CD8-positive, alpha-beta memory T cell (primary cell): Measurements from ENCODE around the gene PID1. TPM values are rescaled to one million over a fixed set of nuclear protein-coding genes. Genes with fewer than 3 reads are reported as not detected.

ENCODE experiments used
- CTCF ChIA-PET: fragments of 350-600 bp; sonication (Branson Sonifier 250); formaldehyde crosslinking; loops from one replicate; lab custom pipeline; 2021; ENCODE audit warnings: antibody characterized with exemption; lab: Charles Lee
- POLR2A ChIA-PET: fragments of 350-600 bp; sonication (Branson Sonifier 250); formaldehyde crosslinking; loops from one replicate; lab custom pipeline; 2021; ENCODE audit warnings: antibody characterized with exemption; lab: Charles Lee
- DNase-seq, 5 donors: peaks; one replicate each; pipeline versions ENCODE4 v3.0.0 to v3.0.0-alpha.2; 2020 to 2022; ENCODE audit warnings: mixed read lengths in 1 of 5
- H3K27ac ChIP-seq: one replicate; pipeline ENCODE4 v1.7.0; 2013; ENCODE audit warnings: low read depth, mild to moderate bottlenecking, low read length, moderate library complexity
- H3K27me3 ChIP-seq: 2 replicates; pipeline ENCODE4 v1.7.0; 2013; ENCODE audit warnings: low read length, mild to moderate bottlenecking; ENCODE audit not compliant: insufficient read depth, poor library complexity, severe bottlenecking
- H3K36me3 ChIP-seq: 2 replicates; pipeline ENCODE4 v1.7.0; 2013; ENCODE audit warnings: mild to moderate bottlenecking, low read length, moderate library complexity; ENCODE audit not compliant: insufficient read depth
- H3K4me1 ChIP-seq: 2 replicates; pipeline ENCODE4 v1.7.0; 2013; ENCODE audit warnings: mild to moderate bottlenecking, low read length, moderate library complexity; ENCODE audit not compliant: insufficient read depth
- H3K4me3 ChIP-seq: 2 replicates; pipeline ENCODE4 v1.7.0; 2013; ENCODE audit warnings: mild to moderate bottlenecking, low read length
- H3K9me3 ChIP-seq: 2 replicates; pipeline ENCODE4 v1.7.0; 2013; ENCODE audit warnings: mild to moderate bottlenecking, low read length
- H3K27ac Mint-ChIP-seq, 8 donors: one replicate each; pipeline ENCODE4 v1.8.0; 2020 to 2021; ENCODE audit warnings: mixed read lengths in 8 of 8, mild to moderate bottlenecking in 6 of 8, inconsistent platforms in 3 of 8, moderate library complexity in 3 of 8
- H3K27me3 Mint-ChIP-seq, 2 donors: one replicate each; pipeline ENCODE4 v1.8.0; 2020 to 2021; ENCODE audit warnings: mixed read lengths in 2 of 2, mild to moderate bottlenecking in 1 of 2, moderate library complexity in 1 of 2
- H3K36me3 Mint-ChIP-seq, 3 donors: one replicate each; pipeline ENCODE4 v1.8.0; 2020 to 2021; ENCODE audit warnings: mixed read lengths in 3 of 3, inconsistent platforms in 1 of 3, mild to moderate bottlenecking in 1 of 3
- H3K4me1 Mint-ChIP-seq, 3 donors: one replicate each; pipeline ENCODE4 v1.8.0; 2020 to 2021; ENCODE audit warnings: mixed read lengths in 3 of 3, inconsistent platforms in 1 of 3, mild to moderate bottlenecking in 1 of 3
- H3K4me3 Mint-ChIP-seq, 7 donors: one replicate each; pipeline ENCODE4 v1.8.0; 2020 to 2021; ENCODE audit warnings: mixed read lengths in 7 of 7, mild to moderate bottlenecking in 6 of 7, moderate library complexity in 4 of 7, inconsistent platforms in 2 of 7
- H3K9me3 Mint-ChIP-seq, 5 donors: one replicate each; pipeline ENCODE4 v1.8.0; 2020 to 2022; ENCODE audit warnings: mixed read lengths in 5 of 5, mild to moderate bottlenecking in 3 of 5, moderate library complexity in 2 of 5, inconsistent platforms in 1 of 5
- polyA plus RNA-seq: library from polyadenylated mRNA; unstranded; fragments of 300-500 nt; fragmentation: Illumina TruSeq; gene quantifications from one replicate; pipeline ENCODE4 v1.2.3, GENCODE V29; 2021
- total RNA-seq, 2 experiments: library from RNA; stranded (reverse); gene quantifications; one replicate each; pipeline ENCODE4 v1.2.3, GENCODE V29; 2021

Gene PID1
- total and polyA plus RNA-seq, 3 experiments from 2014 or later = not detected

- no peak overlapping the region for H3K4me3 ChIP-seq
- no peaks in the 10 kb centered on the region for H3K4me1 Mint-ChIP-seq
- no peaks in the 10 kb centered on the region for H3K27me3 ChIP-seq
- H3K4me1 ChIP-seq = no peaks in the 10 kb centered on the region
- no peaks in the 10 kb centered on the region for H3K27me3 Mint-ChIP-seq
- no peaks in the 10 kb centered on the region for H3K36me3 ChIP-seq
- ChIA-PET CTCF (no interaction called here), POLR2A (no interaction called here)
- no peaks in the 10 kb centered on the region for H3K9me3 ChIP-seq
- H3K36me3 Mint-ChIP-seq = no peaks in the 10 kb centered on the region
- H3K4me3 Mint-ChIP-seq = no peak overlapping the region
- no peak for DNase-seq
- no peak overlapping the region for H3K27ac Mint-ChIP-seq
- peaks cover 0 to 13% (median 9%) of the 10 kb centered on the region in 5 donors for H3K9me3 Mint-ChIP-seq
- no peak overlapping the region for H3K27ac ChIP-seq
Observed at GRCh38 chr2:229174794-229175496, 96.1 kb downstream of the PID1 start.

GRCh38 chr2:229173825-229174359 lies 97.2 kb downstream of the PID1 start:
- Mint-ChIP-seq H3K4me1 (no peaks in the 10 kb centered on the region), H3K4me3 (no peak overlapping the region), H3K27me3 (no peaks in the 10 kb centered on the region), H3K27ac (no peak overlapping the region), H3K9me3 (peaks cover 0 to 11% (median 9%) of the 10 kb centered on the region in 5 donors), H3K36me3 (no peaks in the 10 kb centered on the region)
- no peak overlapping the region for H3K4me3 ChIP-seq
- no peaks in the 10 kb centered on the region for H3K27me3 ChIP-seq
- CTCF ChIA-PET = no interaction called here
- no peaks in the 10 kb centered on the region for H3K36me3 ChIP-seq
- DNase-seq = no peak
- POLR2A ChIA-PET = no interaction called here
- no peaks in the 10 kb centered on the region for H3K9me3 ChIP-seq
- no peak overlapping the region for H3K27ac ChIP-seq
- no peaks in the 10 kb centered on the region for H3K4me1 ChIP-seq

- DNase-seq = no peak
- no peaks in the 10 kb centered on the region for H3K9me3 ChIP-seq
- no peak overlapping the region for H3K4me3 ChIP-seq
- Mint-ChIP-seq H3K4me3 (no peak overlapping the region), H3K4me1 (no peaks in the 10 kb centered on the region), H3K27me3 (no peaks in the 10 kb centered on the region), H3K27ac (no peak overlapping the region), H3K9me3 (peaks cover 0 to 11% (median 5%) of the 10 kb centered on the region in 5 donors), H3K36me3 (no peaks in the 10 kb centered on the region)
- H3K27ac ChIP-seq = no peak overlapping the region
- POLR2A ChIA-PET = no interaction called here
- no peaks in the 10 kb centered on the region for H3K27me3 ChIP-seq
- no peaks in the 10 kb centered on the region for H3K36me3 ChIP-seq
- CTCF ChIA-PET = no interaction called here
- no peaks in the 10 kb centered on the region for H3K4me1 ChIP-seq
Observed at GRCh38 chr2:229170916-229171315, 100.2 kb downstream of the PID1 start.

GRCh38 chr2:229170171-229170570 lies 100.9 kb downstream of the PID1 start:
- no peak overlapping the region for H3K4me3 Mint-ChIP-seq
- H3K4me3 ChIP-seq = no peak overlapping the region
- CTCF ChIA-PET = no interaction called here

GRCh38 chr2:229169751-229170150 lies 101.3 kb downstream of the PID1 start:
- ChIA-PET CTCF (no interaction called here), POLR2A (no interaction called here)
- no peak for DNase-seq
- H3K4me1 Mint-ChIP-seq = no peaks in the 10 kb centered on the region
- Histone ChIP-seq H3K4me3 (no peak overlapping the region), H3K27me3 (no peaks in the 10 kb centered on the region), H3K36me3 (no peaks in the 10 kb centered on the region), H3K27ac (no peak overlapping the region), H3K9me3 (no peaks in the 10 kb centered on the region), H3K4me1 (no peaks in the 10 kb centered on the region)
- H3K9me3 Mint-ChIP-seq = peaks cover 0 to 9% (median 3%) of the 10 kb centered on the region in 5 donors
- no peaks in the 10 kb centered on the region for H3K36me3 Mint-ChIP-seq
- no peak overlapping the region for H3K4me3 Mint-ChIP-seq
- H3K27ac Mint-ChIP-seq = no peak overlapping the region
- no peaks in the 10 kb centered on the region for H3K27me3 Mint-ChIP-seq

More at GRCh38 chr2:229170171-229170570, 100.9 kb downstream of the PID1 start:
- no peaks in the 10 kb centered on the region for H3K4me1 ChIP-seq
- H3K27me3 ChIP-seq = no peaks in the 10 kb centered on the region
- Mint-ChIP-seq H3K36me3 (no peaks in the 10 kb centered on the region), H3K4me1 (no peaks in the 10 kb centered on the region), H3K9me3 (peaks cover 0 to 9% (median 3%) of the 10 kb centered on the region in 5 donors), H3K27me3 (no peaks in the 10 kb centered on the region), H3K27ac (no peak overlapping the region)
- no peaks in the 10 kb centered on the region for H3K9me3 ChIP-seq
- POLR2A ChIA-PET = no interaction called here
- DNase-seq = no peak
- no peaks in the 10 kb centered on the region for H3K36me3 ChIP-seq
- no peak overlapping the region for H3K27ac ChIP-seq

- Histone ChIP-seq H3K9me3 (no peaks in the 10 kb centered on the region), H3K4me1 (no peaks in the 10 kb centered on the region), H3K27me3 (no peaks in the 10 kb centered on the region), H3K27ac (no peak overlapping the region), H3K4me3 (no peak overlapping the region), H3K36me3 (no peaks in the 10 kb centered on the region)
- CTCF ChIA-PET = no interaction called here
- H3K36me3 Mint-ChIP-seq = no peaks in the 10 kb centered on the region
- H3K4me1 Mint-ChIP-seq = no peaks in the 10 kb centered on the region
- DNase-seq = no peak
- no peak overlapping the region for H3K4me3 Mint-ChIP-seq
- peaks cover 0 to 5% (median 2%) of the 10 kb centered on the region in 5 donors for H3K9me3 Mint-ChIP-seq
- H3K27me3 Mint-ChIP-seq = no peaks in the 10 kb centered on the region
- POLR2A ChIA-PET = no interaction called here
- H3K27ac Mint-ChIP-seq = no peak overlapping the region
Observed at GRCh38 chr2:229164545-229165249, 106.4 kb downstream of the PID1 start.

GRCh38 chr2:229163893-229164292 lies 107.2 kb downstream of the PID1 start:
- CTCF ChIA-PET = no interaction called here
- DNase-seq = no peak
- no peak overlapping the region for H3K27ac Mint-ChIP-seq
- H3K27me3 Mint-ChIP-seq = no peaks in the 10 kb centered on the region
- Histone ChIP-seq H3K27me3 (no peaks in the 10 kb centered on the region), H3K4me3 (no peak overlapping the region), H3K4me1 (no peaks in the 10 kb centered on the region), H3K36me3 (no peaks in the 10 kb centered on the region), H3K9me3 (no peaks in the 10 kb centered on the region), H3K27ac (no peak overlapping the region)
- H3K4me3 Mint-ChIP-seq = no peak overlapping the region
- POLR2A ChIA-PET = no interaction called here
- H3K4me1 Mint-ChIP-seq = no peaks in the 10 kb centered on the region
- H3K36me3 Mint-ChIP-seq = no peaks in the 10 kb centered on the region
- H3K9me3 Mint-ChIP-seq = peaks cover 0 to 6% (median 2%) of the 10 kb centered on the region in 5 donors

GRCh38 chr2:229162015-229162414 lies 109.1 kb downstream of the PID1 start:
- no peaks in the 10 kb centered on the region for H3K27me3 ChIP-seq
- no peak overlapping the region for H3K27ac ChIP-seq
- no peak overlapping the region for H3K4me3 Mint-ChIP-seq
- DNase-seq = no peak
- H3K4me1 Mint-ChIP-seq = no peaks in the 10 kb centered on the region
- H3K9me3 ChIP-seq = no peaks in the 10 kb centered on the region
- no peak overlapping the region for H3K27ac Mint-ChIP-seq
- H3K36me3 Mint-ChIP-seq = no peaks in the 10 kb centered on the region
- peaks cover 0 to 9% (median 2%) of the 10 kb centered on the region in 5 donors for H3K9me3 Mint-ChIP-seq
- CTCF ChIA-PET = no interaction called here
- H3K4me3 ChIP-seq = no peak overlapping the region
- H3K36me3 ChIP-seq = no peaks in the 10 kb centered on the region
- no peaks in the 10 kb centered on the region for H3K27me3 Mint-ChIP-seq
- H3K4me1 ChIP-seq = no peaks in the 10 kb centered on the region
- POLR2A ChIA-PET = no interaction called here
